Lung (tissue), 12 donors: ENCODE data around the gene OLIG1. TPM values are rescaled to one million over a fixed set of nuclear protein-coding genes. Genes with fewer than 3 reads are reported as not detected.

Source experiments
- ATAC-seq: fragments of 200-7000 bp; cut with Tn5 transposase; one replicate; pipeline ENCODE4 v1.9.1; 2020; ENCODE audit warnings: moderate number of reproducible peaks; ENCODE audit not compliant: insufficient read depth, low FRiP score
- DNase-seq, 3 donors: peaks; one replicate each; pipeline ENCODE4 v3.0.0-alpha.2; 2013 to 2017
- H3K27ac ChIP-seq, 2 donors: one replicate each; pipeline ENCODE4 v1.5.1; 2013; ENCODE audit warnings: mild to moderate bottlenecking in 2 of 2, moderate library complexity in 2 of 2, control low read depth in 1 of 2, inconsistent platforms in 1 of 2, low read depth in 1 of 2, low read length in 1 of 2
- H3K27me3 ChIP-seq, 3 donors: one replicate each; pipeline ENCODE4 v1.5.1; 2013; ENCODE audit warnings: low read length in 2 of 3; ENCODE audit not compliant: control insufficient read depth in 3 of 3, insufficient read depth in 3 of 3
- H3K36me3 ChIP-seq, 4 donors: one replicate each; pipeline ENCODE4 v1.5.1; 2013; ENCODE audit warnings: low read length in 4 of 4, mild to moderate bottlenecking in 1 of 4, moderate library complexity in 1 of 4; ENCODE audit not compliant: control insufficient read depth in 4 of 4, insufficient read depth in 4 of 4
- H3K4me1 ChIP-seq, 5 donors: one replicate each; pipeline ENCODE4 v1.5.1; 2013; ENCODE audit warnings: low read length in 5 of 5, mild to moderate bottlenecking in 2 of 5, moderate library complexity in 1 of 5; ENCODE audit not compliant: control insufficient read depth in 5 of 5, insufficient read depth in 5 of 5
- H3K4me3 ChIP-seq: one replicate; pipeline ENCODE4 v1.5.1; 2013; ENCODE audit warnings: mild to moderate bottlenecking, control low read depth, moderate library complexity
- H3K9ac ChIP-seq, 2 donors: one replicate each; pipeline ENCODE4 v1.5.1; 2013; ENCODE audit warnings: low read length in 2 of 2, control low read depth in 1 of 2; ENCODE audit not compliant: insufficient read depth in 1 of 2
- H3K9me3 ChIP-seq, 4 donors: one replicate each; pipeline ENCODE4 v1.5.1; 2013; ENCODE audit warnings: low read length in 3 of 4, mild to moderate bottlenecking in 1 of 4, moderate library complexity in 1 of 4; ENCODE audit not compliant: control insufficient read depth in 4 of 4, insufficient read depth in 3 of 4
- CTCF ChIP-seq: IDR thresholded peaks from 2 replicates; pipeline ENCODE4 v1.5.1; 2012; ENCODE audit warnings: mild to moderate bottlenecking; ENCODE audit errors: control extremely low read depth, extremely low read depth
- WGBS, 2 donors: extraction: QIAGEN DNeasy Blood & Tissue Kit; methylation state at CpG; one replicate each; pipeline ENCODE4 v1.1.7; 2013; 5-methylcytosine and 5-hydroxymethylcytosine counted together
- polyA plus RNA-seq, 2 donors: library from polyadenylated mRNA; stranded (reverse); fragments of 200-250 nt; gene quantifications; one replicate each; pipeline ENCODE4 v1.2.1, GENCODE V29; 2013
- total RNA-seq, 2 donors: library from RNA; depleted of rRNA in 1 of 2; stranded (reverse); fragments of >200 nt in 1 of 2; gene quantifications; one replicate each; pipeline ENCODE4 v1.2.1, GENCODE V29; 2014 to 2021
- donor health status: control.
- donor health status: control.
- donor health status: Bipolar disorder and iron deficiency.
- donor health status: healthy.
- donor health status: DM: yes; HTN: yes; CAD: no.

Gene OLIG1
- total and polyA plus RNA-seq, 4 donors, result 1.2 to 4.1 (median 1.7) TPM

- Histone ChIP-seq H3K9ac (no peak overlapping the region), H3K27me3 (peaks cover 18 to 88% (median 68%) of the 10 kb centered on the region in 3 donors), H3K4me3 (no peak overlapping the region), H3K36me3 (no peaks in the 10 kb centered on the region), H3K4me1 (peaks cover 0 to 20% (median 4%) of the 10 kb centered on the region in 5 donors), H3K27ac (no peak overlapping the region), H3K9me3 (peaks cover 0 to 9% (median 6%) of the 10 kb centered on the region in 4 donors)
- DNase-seq (no peak), ATAC-seq (no peak)
- 18 to 39% methylated on average over 4 of the region's 4 CpGs for WGBS, 2 donors
- TF ChIP-seq CTCF, result no peak
Measured at GRCh38 chr21:33067457-33067856, 2.5 kb upstream of the OLIG1 start.

- WGBS, 2 donors, result 67 to 69% methylated on average over 5 of the region's 5 CpGs
- DNase-seq (no peak), ATAC-seq (no peak)
- Histone ChIP-seq H3K4me3 (no peak overlapping the region), H3K27ac (no peak overlapping the region), H3K9me3 (peaks cover 0 to 9% (median 6%) of the 10 kb centered on the region in 4 donors), H3K36me3 (no peaks in the 10 kb centered on the region), H3K4me1 (peaks cover 0 to 20% (median 4%) of the 10 kb centered on the region in 5 donors), H3K9ac (no peak overlapping the region), H3K27me3 (peaks cover 18 to 89% (median 80%) of the 10 kb centered on the region in 3 donors)
- no peak for TF ChIP-seq CTCF
Measured at GRCh38 chr21:33069243-33069642, 698 bp upstream of the OLIG1 start.

GRCh38 chr21:33069645-33069993, 322 bp upstream of the OLIG1 start:
- 4 to 5% methylated on average over 11 of the region's 11 CpGs for whole genome bisulfite sequencing, 2 donors
- no peak for TF ChIP-seq CTCF

GRCh38 chr21:33070744-33070997, 730 bp downstream of the OLIG1 start:
- Histone ChIP-seq H3K27ac (no peak overlapping the region), H3K4me1 (peaks cover 2 to 20% (median 5%) of the 10 kb centered on the region in 5 donors), H3K4me3 (no peak overlapping the region), H3K9me3 (peaks cover 0 to 9% (median 6%) of the 10 kb centered on the region in 4 donors), H3K36me3 (no peaks in the 10 kb centered on the region), H3K9ac (no peak overlapping the region), H3K27me3 (peaks cover 18 to 89% (median 83%) of the 10 kb centered on the region in 3 donors)
- 0 to 1% methylated on average over 22 to 44 of the region's 44 CpGs for WGBS, 2 donors
- DNase-seq (no peak), ATAC-seq (no peak)
- TF ChIP-seq CTCF, result no peak

More at GRCh38 chr21:33069645-33069993, 322 bp upstream of the OLIG1 start:
- Histone ChIP-seq H3K27ac (no peak overlapping the region), H3K27me3 (peaks cover 18 to 89% (median 81%) of the 10 kb centered on the region in 3 donors), H3K9ac (no peak overlapping the region), H3K36me3 (no peaks in the 10 kb centered on the region), H3K9me3 (peaks cover 0 to 9% (median 6%) of the 10 kb centered on the region in 4 donors), H3K4me3 (no peak overlapping the region), H3K4me1 (peaks cover under 1 to 20% (median 4%) of the 10 kb centered on the region in 5 donors)
- no peak for DNase-seq
- ATAC-seq, result no peak
